HL-60 (cell line): ENCODE data around the gene SPAG7.

Source experiments
- POLR2AphosphoS5 ChIP-seq: IDR thresholded peaks from 2 replicates; pipeline ENCODE4 v1.6.1; 2012; ENCODE audit warnings: low read depth
- TF ChIP-seq, protein P1 (sequence below): IDR thresholded peaks from one replicate; pipeline ENCODE4 v1.5.1; 2011; ENCODE audit warnings: low read length, control low read depth, inconsistent platforms; ENCODE audit not compliant: insufficient read depth
- TF ChIP-seq, protein P2 (sequence below): IDR thresholded peaks from 2 replicates; pipeline ENCODE4 v1.6.1; 2012; ENCODE audit warnings: low read depth; ENCODE audit not compliant: insufficient replicate concordance

DNA sequence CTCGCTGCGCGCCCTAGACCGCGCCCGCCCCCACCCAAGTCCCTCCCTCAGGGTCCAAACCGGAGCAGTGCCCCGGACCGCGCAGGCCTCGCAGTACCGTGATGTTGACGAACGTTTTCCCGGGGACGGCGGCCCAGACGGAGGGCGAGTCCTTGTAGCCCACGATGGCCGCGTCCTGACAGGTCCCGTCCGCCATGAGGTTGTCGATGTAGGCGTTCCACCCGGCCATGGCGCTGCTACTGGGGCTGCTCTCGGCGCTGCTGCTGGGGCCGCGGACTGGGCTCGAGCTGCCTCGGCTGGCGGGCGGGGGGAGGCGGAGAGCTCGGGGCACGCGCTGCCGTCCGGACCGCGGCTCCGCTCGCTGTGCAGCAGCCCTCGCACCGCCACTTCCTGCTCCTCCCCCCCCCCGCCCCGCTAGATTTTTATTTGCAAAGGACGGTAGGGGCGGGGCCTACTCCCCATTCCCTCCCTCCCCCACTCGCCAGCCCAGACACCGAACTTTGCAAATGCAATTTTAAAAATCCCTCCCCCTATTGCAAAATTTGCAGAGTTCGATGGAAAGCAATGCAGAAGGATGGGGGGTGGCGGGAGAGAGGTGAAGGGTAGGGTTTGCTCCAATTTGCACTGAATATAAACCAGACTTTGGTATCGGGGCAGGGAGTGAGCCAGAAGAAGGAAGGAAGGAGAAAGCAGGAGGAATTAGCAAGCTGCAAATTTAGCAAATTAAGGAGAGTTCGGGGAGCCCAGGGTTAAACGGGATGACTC, 19.3 kb downstream of the SPAG7 start, which contains the start of gene PFN1:
- TF ChIP-seq, protein P1, sequence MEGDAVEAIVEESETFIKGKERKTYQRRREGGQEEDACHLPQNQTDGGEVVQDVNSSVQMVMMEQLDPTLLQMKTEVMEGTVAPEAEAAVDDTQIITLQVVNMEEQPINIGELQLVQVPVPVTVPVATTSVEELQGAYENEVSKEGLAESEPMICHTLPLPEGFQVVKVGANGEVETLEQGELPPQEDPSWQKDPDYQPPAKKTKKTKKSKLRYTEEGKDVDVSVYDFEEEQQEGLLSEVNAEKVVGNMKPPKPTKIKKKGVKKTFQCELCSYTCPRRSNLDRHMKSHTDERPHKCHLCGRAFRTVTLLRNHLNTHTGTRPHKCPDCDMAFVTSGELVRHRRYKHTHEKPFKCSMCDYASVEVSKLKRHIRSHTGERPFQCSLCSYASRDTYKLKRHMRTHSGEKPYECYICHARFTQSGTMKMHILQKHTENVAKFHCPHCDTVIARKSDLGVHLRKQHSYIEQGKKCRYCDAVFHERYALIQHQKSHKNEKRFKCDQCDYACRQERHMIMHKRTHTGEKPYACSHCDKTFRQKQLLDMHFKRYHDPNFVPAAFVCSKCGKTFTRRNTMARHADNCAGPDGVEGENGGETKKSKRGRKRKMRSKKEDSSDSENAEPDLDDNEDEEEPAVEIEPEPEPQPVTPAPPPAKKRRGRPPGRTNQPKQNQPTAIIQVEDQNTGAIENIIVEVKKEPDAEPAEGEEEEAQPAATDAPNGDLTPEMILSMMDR, result no peak
- peak; percentile 88 for TF ChIP-seq POLR2AphosphoS5
- TF ChIP-seq, protein P2, sequence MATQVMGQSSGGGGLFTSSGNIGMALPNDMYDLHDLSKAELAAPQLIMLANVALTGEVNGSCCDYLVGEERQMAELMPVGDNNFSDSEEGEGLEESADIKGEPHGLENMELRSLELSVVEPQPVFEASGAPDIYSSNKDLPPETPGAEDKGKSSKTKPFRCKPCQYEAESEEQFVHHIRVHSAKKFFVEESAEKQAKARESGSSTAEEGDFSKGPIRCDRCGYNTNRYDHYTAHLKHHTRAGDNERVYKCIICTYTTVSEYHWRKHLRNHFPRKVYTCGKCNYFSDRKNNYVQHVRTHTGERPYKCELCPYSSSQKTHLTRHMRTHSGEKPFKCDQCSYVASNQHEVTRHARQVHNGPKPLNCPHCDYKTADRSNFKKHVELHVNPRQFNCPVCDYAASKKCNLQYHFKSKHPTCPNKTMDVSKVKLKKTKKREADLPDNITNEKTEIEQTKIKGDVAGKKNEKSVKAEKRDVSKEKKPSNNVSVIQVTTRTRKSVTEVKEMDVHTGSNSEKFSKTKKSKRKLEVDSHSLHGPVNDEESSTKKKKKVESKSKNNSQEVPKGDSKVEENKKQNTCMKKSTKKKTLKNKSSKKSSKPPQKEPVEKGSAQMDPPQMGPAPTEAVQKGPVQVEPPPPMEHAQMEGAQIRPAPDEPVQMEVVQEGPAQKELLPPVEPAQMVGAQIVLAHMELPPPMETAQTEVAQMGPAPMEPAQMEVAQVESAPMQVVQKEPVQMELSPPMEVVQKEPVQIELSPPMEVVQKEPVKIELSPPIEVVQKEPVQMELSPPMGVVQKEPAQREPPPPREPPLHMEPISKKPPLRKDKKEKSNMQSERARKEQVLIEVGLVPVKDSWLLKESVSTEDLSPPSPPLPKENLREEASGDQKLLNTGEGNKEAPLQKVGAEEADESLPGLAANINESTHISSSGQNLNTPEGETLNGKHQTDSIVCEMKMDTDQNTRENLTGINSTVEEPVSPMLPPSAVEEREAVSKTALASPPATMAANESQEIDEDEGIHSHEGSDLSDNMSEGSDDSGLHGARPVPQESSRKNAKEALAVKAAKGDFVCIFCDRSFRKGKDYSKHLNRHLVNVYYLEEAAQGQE, result no peak
